Measurements from ENCODE around the gene PCBD1.

Gene PCBD1

DNA sequence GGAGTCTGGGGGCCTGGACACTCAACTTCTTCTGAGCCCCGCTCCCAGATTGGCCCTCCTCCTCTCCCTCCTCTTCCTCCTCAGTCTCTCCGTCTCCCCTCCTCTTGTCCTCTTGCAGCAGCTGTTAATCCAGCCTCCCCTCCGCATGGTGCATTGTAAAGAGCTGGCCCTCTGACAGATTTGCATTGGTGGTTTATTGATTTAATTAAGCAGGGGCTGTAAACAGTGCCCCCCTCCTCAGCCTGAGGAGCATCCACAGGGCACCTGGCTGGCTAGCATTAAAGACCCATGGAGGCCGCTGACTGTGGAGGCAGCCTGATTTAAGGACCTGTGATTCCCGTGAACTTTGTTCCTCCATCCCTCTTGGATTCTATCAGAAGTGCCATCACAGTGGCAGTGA, 28.9 kb upstream of the PCBD1 start:
- no peak for DNase-seq

DNA sequence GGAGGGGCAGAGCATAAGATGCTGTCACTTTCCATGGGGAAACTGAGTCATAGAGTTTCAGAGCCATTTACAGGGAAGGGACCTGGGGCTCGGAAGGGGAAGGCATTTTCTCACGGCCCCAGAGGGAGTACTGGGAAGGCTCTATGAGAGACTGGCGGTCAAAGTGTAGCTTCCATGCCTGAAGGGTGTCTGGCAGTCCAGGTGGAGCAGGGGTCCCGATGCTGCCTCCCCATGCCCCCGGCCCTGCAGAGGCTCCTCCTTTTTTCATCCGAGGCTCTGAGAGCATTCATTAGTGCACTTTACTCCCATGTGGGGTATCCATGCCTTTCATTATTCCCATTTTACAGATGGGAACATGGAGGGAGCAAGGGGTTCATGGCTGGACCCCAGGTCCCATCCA, 27.9 kb upstream of the PCBD1 start:
- DNase-seq: no peak

DNA sequence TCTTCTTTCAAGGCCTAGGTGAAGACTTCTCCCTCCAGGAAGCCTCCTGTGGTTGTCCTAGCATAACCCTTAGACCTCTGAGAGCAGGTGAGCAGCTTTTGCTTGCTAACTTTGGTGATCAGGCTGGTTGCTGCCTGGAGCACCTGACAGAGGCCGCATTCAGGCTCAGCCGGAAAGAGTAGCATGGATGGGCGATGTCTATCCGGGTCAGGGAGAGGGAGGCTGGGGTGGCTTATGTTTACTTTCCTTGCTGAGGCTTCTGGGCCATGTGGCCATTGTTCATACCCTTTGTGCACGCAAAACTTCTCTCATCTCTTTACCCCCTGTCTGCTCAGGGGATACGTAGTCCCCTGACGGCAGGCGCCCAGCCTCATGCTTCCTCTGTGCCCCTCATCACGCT, 27.4 kb upstream of the PCBD1 start:
- DNase-seq: no peak

DNA sequence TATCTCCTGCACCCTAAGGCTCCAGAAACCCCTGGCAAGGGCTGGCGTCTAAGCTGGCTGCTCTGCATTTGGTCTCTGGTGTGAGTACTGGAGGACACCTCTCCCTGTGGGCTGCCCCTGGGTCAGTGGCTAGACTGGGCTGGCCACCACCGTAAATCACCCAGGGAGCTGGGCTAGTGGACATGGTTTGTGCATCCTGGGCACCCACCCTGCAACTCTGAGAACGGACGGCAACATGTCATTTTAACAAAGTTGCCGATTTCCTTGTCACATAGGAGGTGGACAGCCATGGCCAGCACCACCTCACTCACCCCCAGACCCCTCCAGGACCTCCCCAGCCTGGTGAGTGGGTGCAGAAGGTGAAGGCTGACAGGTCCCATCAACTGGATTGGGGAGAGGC, 26.8 kb upstream of the PCBD1 start:
- DNase-seq: no peak

DNA sequence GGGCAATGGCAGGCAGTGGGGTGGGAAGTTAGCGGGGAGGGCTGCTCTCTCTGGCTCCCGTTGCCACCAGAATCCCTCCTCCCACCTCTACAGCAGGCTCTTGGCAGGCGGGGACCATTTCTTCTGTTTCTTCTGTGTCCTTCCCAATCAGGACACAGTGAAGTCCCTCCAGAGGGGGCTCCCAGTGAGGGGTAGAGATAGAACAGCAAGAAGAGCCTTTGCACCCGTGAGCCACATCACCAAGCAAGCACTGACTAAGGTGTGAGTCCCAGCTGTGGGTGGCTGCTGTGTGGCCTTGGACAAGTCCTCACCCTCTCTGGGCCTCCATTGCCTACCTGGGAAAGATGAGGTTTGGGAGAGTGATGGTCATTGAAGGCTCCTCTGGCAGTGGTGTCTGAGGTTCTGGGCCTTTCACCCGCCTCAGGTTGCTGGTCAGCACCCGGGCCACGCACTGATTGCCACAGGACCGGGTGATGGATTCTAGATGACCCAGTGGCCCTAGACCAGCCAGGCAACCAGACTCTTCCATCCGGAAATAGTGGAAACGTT, 26.0 kb upstream of the PCBD1 start:
- no peak for DNase-seq

DNA sequence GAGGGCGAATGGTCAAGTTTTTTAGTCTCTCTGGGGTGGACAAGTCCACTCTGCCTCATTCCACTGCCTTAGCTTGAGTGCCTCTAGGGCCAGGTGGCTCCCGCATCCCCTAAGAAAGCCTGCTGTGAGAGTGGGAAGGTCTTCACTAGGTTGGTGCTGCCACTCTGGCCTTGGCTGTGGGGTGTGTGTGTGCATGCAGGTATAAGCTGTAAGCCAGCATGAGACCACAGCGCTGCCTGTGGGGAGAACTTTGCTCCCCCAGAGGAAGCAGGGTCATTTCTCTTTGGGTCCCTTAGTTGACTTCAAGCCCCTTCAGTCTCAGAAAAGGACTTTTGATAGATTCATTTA, 25.5 kb upstream of the PCBD1 start:
- DNase-seq: no peak

DNA sequence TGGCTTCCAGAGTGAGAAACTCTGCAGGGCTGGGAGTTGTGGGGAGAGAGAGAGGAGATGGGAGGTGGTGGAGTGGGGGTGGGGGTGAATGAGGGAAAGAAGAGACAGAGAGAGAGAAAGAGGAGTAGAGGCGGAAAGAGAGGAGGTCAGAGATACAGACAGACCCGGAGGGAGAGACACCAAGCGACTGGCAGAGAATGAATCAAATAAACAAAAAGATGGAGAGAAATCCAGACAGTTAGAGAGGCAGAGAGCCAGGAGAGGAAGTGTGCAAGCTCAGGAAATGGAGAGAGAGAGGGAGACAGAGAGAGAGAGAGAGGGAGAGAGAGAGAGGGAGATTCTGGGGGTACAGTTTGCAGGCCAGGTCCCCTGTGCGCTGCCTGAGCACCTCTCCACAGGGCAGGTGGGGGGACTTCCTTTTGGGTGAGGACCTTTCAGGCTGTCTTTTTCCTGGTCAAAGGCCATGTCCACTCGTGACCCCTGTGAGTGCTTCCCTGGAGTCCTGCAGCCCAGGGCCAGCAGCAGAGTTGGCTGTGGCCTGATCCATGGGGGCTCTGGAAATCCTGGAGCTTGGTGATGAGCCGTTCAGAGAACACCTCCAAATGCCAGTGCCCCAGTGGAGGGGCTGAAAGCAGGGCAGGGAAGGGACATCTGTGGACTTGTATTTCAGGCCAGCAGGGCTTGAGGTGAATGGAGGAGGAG, 25.0 kb upstream of the PCBD1 start:
- no peak for DNase-seq

DNA sequence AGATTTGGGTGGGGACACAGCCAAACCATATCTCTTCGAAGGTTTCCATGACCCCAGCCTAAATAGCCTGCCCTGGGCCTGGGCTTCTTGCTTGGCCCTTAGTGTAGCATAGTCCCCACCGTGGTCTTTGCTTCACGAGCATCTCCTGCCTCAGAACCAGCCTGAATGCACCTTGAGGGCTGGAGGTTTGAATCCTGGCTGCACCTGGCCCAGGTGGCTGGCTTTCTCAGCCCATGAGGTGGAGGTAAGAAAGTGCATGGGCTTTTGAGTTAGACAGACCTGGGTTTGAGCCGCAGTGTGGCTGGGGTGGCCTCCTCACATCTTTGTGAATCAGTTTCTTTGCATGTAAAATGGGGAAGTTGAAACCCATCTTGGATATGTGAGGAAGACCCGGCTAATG, 24.2 kb upstream of the PCBD1 start:
- no peak for DNase-seq

DNA sequence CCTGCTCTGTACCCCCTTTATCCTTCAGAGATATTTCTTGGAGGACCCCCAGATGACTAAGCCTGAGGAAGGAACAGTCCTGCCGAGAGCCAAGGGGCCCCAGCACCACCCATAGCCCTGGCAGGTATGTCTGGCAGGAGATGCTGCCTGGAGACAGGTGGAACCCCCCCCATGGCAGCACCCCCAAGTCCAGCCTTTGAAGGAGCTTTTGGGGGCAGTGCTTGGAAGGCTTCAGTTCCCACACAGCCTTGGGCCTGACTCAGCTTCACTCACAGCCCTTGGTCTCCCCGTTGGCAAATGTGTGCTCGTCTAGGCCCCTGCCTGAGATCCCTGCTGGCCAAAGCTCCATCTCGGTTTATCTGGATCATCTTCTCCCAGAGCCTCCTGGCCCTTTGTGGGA, 23.0 kb upstream of the PCBD1 start:
- DNase-seq: no peak

DNA sequence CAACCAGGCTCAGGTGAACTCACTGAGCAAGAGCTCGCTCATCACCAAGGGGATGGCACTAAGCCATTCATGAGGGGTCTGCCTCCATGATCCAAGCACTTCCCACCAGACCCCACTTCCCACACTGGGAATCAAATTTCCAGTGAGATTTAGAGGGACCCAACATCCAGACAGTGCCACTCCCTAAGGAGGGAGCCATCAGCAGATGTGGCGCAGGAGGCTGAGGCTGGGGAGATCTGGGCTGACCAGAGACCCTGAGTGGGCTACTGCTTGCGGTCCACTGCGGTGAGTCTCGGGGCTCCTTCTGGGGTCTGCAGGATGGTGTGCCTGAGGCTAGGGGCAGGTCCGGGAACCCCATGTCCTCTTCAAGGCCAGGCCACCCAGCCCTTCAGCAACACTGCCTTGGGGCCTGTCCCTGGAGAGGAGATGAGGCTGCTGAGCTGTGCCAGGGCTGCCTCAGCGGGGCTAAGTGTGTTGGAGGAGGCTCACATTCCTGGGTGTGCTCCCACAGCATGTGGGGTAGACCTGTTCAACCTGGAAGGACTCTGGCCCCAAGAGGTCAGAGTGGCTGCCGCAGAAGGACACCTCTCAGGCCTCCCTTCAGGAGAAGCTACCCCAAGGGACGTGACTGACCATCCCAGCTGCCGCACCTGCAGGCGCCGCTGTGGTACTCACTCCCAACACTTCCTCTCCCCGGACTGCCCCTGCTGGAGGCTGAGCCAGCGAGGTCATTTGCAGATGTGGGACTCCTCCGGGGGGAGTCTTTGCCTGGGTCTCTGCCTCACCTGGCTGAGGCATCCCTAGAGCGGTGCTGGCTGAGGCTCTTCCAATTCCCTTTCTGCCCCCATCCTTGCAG, 22.3 kb upstream of the PCBD1 start:
- DNase-seq: no peak

DNA sequence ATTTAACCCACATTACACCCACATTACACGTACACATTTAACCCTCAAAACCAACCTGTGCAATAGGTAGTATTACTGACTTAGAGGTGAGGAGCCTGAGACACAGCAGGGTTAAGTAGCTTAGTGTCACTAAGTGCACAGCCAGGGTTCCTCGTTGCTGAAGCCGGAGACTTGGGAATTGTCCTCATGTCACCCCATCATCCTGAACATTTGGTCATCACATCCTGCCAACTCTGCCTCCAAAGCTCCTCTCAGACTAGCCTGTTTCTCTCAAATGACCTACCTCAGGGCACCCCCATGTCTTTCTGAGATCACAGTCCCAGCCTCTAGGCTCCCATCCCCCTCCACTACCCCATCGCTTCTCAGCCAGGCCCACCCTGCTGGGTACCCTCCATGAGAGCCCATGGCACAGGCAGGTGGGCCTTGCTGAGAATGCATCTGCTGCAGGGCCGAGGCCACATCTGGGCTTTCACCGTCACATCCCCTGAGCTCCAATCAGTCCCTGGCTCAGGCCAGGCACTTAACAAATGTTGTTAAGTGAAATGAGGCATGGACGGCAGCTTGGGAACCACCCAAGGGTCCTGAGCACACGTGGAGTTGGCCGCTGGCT, 21.1 kb upstream of the PCBD1 start:
- no peak for DNase-seq

DNA sequence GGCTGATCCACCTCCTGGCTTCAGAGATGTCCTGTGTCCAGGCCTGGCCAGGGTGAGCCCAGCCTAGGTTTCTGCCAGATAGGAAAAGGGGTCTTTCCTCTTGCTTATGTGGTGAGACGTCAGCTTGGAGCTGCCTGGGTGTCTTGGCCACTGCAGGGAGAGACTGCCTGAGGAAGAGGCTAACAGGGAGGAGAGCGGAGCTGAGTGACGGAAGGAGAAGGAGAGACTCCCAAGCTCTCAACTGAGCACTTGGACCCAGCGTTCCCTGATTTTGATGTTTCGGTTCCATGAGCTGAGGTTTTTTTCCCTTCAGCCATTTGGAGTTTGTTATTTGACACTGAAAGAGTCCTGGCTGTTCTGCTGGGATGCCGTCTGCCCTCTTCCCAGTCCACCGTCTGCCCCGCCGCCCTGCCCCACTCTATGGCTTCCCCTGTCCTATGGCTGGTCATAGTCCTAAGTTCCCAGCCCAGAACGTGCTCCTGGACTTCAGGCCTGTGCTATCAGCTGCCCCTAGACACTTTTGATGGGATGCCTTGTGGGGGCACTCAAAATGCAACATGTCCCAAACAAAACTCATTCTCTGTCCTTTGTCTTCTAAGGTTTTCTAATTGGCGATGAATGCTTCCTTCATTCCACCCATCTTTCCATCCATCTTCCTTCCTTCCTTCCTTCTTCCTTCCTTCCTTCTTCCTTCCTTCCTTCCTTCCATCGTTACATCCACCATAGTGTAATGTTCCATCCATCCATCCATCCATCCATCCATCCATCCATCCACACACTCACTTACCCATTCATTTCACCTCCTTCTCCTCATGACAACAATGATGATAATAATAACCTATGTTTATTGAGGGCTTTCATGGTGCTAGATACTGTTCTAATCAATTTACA, 20.3 kb upstream of the PCBD1 start:
- DNase-seq: no peak

DNA sequence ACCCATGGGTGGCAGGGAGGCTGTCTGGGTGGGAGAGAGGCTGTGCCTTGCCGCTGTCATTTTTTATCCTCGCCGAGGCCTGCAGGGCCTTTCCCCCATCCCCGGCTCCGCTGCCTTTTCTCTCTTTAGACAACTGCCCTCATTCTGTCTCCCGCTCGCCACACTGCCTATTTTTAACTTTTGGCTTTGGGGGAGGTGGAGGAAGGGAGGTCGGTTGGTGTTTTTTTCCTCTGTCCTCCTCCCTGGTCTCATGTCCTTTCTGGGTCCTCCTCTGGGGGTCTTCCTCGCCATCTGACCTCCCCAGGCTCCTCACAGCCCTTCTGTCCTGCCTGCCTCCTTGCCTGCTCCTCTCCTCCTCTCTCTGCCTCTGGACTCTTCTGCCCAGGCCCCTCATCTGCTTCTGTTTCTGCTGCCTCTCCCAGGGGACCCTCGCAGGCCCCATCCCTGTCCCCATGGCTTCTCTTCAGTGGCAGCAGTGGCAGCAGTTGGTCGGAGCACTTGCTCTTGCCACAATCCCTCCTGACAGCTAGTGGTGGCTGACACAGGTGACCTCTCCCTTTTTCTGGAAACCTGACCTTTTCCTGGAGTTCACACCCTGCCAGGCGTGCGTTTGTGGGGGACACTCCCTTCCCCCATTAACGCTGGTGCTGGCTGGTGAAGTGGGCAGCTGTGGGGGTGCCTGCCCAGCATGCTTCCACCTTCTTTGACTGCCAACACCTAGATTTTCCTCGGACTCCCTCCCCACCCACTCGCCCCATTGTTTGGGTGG, 19.5 kb upstream of the PCBD1 start:
- no peak for DNase-seq

DNA sequence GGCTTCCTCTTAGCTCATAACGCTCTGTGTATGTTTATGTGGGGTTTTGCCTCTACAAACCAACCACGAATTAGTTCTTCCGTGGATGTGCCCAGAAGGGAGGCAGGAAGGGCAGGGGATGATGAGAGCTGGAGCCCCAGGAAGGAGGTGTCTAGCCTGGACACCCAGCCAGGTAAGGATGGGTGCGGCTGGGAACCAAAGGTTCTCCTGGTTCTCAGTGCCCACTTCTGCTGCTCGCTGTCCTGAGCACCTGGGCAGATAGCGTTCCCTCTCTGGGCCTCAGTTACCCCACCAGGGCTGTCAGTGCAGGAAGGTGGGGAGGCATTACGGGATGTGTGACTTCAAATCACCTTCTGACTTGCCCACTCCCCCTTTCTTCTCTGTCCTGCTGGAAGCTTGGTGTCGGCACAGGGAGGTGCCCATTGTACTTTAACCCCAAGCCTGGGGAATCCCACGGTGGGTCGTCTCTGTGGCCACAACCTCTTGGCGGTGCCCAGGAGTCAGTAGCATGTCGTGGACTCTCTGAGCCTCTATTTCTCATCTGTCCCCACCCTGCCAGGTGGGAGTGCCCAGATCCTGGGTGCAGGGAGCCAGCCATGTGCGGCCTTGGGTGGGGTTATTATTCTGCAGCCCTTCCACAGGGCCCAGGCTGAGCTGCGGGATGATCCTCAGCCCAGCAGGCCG, 18.7 kb upstream of the PCBD1 start:
- DNase-seq: no peak

DNA sequence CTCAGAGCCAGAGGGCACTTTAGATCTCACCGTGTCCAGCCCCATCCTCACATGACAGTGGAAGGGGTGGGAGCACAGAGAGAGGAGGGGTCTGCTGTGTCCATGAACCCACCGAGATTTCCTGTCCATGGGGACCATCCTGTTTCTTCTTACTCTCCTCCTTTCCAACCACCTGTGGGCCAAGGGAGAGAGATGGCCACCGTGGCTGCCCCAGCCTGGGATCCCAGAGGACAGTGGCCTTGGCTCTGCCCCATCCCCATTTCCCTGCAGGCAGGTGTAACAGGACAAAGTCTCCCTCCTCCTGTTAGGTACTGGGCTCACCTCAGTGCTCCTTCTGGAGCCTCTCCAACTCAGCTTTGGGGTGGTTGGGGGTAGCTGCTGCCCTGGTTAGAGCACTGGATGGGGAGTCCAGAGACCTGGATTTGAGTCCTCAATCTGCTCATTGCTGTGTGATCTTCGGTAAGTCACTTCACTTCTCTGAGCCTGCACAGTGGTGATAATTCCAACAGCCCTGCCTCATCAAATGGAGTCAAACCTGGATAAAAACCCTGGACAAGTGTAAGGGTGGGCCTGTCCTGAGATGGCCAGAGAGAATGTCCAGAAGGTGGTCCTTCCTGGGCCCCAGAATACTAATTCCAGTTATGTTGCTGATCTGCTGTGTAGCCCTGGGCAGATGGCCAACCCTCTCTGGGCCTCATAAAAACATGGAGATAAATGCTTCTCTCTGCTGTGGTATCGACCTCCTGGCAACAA, 17.8 kb upstream of the PCBD1 start:
- DNase-seq: no peak

DNA sequence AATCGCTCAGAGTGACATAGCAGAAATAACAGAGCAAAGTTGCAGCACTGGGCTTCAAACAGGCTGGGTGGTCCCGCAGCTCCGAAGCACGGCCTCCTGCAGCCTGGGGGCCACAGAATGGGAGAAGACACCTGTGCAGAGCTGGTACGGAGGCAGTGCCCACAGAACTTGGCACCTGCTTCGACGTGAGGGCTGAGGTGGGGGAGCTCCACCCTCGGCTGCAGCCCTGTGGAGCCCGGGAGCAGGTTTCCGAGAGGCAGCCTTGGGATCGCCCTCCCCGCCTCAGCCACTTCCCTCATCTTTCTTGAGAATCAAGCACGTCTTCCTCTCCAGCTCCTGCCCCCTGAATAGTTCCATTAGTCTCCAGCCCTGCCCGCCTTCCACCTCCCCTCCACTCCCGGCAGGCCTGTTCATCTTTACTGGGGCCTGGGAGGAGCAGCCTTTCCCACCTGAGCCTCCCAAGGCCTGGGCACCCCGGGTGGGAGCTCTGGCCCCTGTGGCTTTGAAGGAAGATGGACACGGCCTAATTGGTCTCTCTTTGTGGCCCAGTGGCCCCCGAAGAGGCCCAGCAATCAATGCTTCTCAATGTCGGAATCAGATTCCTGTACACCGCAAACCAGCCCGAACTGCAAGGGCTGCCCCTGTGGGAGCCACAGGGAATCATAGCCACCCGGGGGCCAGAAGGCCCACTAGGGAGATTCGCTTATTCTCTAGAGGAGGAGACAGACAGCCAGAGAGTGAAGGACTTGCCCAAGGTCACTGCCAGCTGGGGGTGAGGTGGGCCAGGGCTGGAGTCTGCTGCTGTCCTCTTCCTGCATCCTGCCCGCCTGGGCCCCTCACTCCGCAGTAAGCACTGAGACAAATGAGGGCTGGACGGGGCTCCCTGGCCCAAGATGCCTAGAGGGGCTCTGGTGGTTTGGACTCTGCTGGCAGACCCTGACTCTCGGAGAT, 17.0 kb upstream of the PCBD1 start:
- no peak for DNase-seq

DNA sequence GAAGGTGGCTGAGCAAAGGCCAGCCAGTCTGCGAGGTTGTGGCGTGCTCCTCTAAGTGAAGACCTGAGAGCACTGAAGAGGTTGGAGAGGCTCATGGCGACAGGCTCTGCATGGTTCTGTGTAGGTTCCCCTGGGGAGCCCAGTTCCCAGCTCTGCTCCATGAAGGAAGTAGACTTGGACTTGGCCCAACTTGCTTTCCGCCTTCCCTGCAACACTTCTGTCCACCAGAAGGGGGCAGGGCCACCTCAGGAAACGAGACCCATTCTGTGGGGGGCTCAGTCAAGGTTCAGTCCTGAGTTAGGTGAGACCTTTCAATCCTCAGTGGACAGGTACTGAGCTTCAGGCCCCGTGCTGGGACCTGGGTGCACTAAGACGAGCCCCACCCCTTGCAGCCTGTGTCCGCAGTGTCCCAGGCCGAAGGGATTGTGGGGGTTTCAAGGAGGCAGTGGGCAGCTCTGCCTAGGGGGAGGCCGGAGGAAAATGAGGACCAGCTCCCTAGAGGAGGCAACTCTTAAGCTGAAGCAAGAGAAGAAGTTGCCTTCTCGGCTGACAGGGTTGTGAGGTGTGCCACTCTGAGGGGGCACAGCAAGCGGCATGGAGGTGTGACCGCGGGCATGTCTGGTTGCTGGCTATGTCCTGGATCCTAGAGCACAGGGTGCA, 15.0 kb upstream of the PCBD1 start:
- no peak for DNase-seq

DNA sequence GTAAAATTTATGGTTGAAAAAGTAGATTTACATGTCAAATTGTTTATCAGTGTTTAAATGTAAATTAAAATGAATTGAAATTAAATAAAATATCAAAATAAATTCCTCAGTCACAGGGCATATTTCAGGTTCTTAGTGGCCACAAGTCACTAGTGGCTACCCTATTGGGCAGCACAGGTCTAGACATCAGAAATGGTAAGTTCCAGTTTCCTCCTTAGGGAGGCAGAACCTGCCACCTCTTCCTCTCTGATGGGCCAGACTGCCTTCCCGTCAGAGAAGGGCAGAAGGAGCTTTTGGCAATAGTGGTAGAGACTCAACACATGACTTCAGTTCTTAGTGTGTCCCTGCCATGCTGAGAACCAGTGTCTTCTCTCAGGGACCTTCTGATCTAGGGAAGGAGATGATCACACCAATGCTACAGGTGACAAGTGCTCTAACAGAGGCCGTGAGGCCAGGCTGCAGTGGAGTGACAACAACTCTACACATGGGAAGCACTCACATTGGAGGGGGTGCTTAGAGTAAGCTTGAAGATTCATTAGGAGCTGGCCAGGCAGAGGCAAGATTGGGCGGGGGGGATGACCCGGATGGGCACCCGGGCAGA, 14.4 kb upstream of the PCBD1 start:
- DNase-seq: no peak
